Esophagus squamous epithelium (tissue), 5 donors: Measurements from ENCODE around the gene UNC13D. TPM values are rescaled to one million over a fixed set of nuclear protein-coding genes. Genes with fewer than 3 reads are reported as not detected.

Source experiments
- DNase-seq: peaks from one replicate; lab custom pipeline; 2025; lab: John Stamatoyannopoulos, UW
- H3K27ac ChIP-seq, 4 donors: fragments of 200-600 bp; sonication (generic); one replicate each; pipeline ENCODE4 v1.5.1; 2016 to 2019; ENCODE audit warnings: mild to moderate bottlenecking in 1 of 4
- H3K27me3 ChIP-seq, 4 donors: fragments of 200-600 bp; sonication (generic); 1 replicate in 3 of 4; 2 replicates in 1 of 4; pipeline versions ENCODE4 v1.5.1 to v1.6.0; 2017 to 2021; ENCODE audit warnings: antibody characterized with exemption in 1 of 4
- H3K36me3 ChIP-seq, 3 donors: fragments of 200-600 bp; sonication (generic); one replicate each; pipeline ENCODE4 v1.5.1; 2016 to 2019
- H3K4me1 ChIP-seq, 3 donors: fragments of 200-600 bp; sonication (generic); one replicate each; pipeline ENCODE4 v1.5.1; 2017 to 2019
- H3K4me3 ChIP-seq, 4 donors: fragments of 200-600 bp; sonication (generic); 1 replicate in 3 of 4; 2 replicates in 1 of 4; pipeline ENCODE4 v1.5.1; 2016 to 2019; ENCODE audit warnings: mild to moderate bottlenecking in 2 of 4, moderate library complexity in 1 of 4
- H3K9me3 ChIP-seq, 3 donors: fragments of 200-600 bp; sonication (generic); one replicate each; pipeline ENCODE4 v1.5.1; 2016 to 2019
- CTCF ChIP-seq, 6 experiments: fragments of 450-650 bp in 4 of 6; fragments of 200-600 bp in 2 of 6; sonication (generic) in 2 of 6; IDR thresholded peaks; one replicate each; pipeline ENCODE4 v1.5.1; 2016 to 2019; ENCODE audit warnings: antibody characterized with exemption in 6 of 6, mild to moderate bottlenecking in 4 of 6, moderate library complexity in 4 of 6
- POLR2A ChIP-seq, 4 donors: fragments of 450-650 bp; IDR thresholded peaks; one replicate each; pipeline ENCODE4 v1.6.1; 2017; ENCODE audit warnings: antibody characterized with exemption in 4 of 4, mild to moderate bottlenecking in 4 of 4, moderate library complexity in 3 of 4
- WGBS, 2 donors: methylation state at CpG; one replicate each; pipeline ENCODE4 v1.1.5; 2018; 5-methylcytosine and 5-hydroxymethylcytosine counted together
- intact Hi-C: fragments of 100-400 bp; cut with DNase I; formaldehyde crosslinking; loops from one replicate; pipeline ENCODE4 v1.15.0; 2022
- total RNA-seq, 4 donors: library from RNA; depleted of rRNA; stranded (reverse); fragments of >200 nt; gene quantifications; one replicate each; pipeline ENCODE4 v1.1.0, GENCODE V29; 2016
- donor health status: DM: yes; HTN: yes; CAD: no.

UNC13D gene
- total RNA-seq, 4 donors from 2014 or later = 16.5 to 21.5 (median 16.9) TPM

GRCh38 chr17:75795820-75796607 lies 48.2 kb downstream of the UNC13D start:
- Histone ChIP-seq H3K9me3 (no peaks in the 10 kb centered on the region), H3K4me1 (peaks cover 0 to 4% (median 0%) of the 10 kb centered on the region in 3 donors), H3K4me3 (no peak overlapping the region), H3K27me3 (no peaks in the 10 kb centered on the region), H3K27ac (no peak overlapping the region), H3K36me3 (peaks cover 12 to 83% (median 16%) of the 10 kb centered on the region in 3 donors)
- intact Hi-C loops = no loop called here
- TF ChIP-seq POLR2A (IDR thresholded peaks at IDR 0.05) = no peak
- TF ChIP-seq CTCF (IDR thresholded peaks at IDR 0.05) = no peak
- WGBS, 2 donors = 88 to 90% methylated on average over 8 of the region's 8 CpGs
- DNase-seq = no peak

- intact Hi-C loops = no loop called here
- no peaks in the 10 kb centered on the region for H3K27me3 ChIP-seq
- H3K36me3 ChIP-seq = peaks cover 7 to 58% (median 9%) of the 10 kb centered on the region in 3 donors
- H3K4me3 ChIP-seq = no peak overlapping the region
- WGBS, 2 donors = 34 to 40% methylated on average over 1 of the region's 1 CpG
- no peaks in the 10 kb centered on the region for H3K9me3 ChIP-seq
- peaks cover 0 to 26% (median 0%) of the 10 kb centered on the region in 3 donors for H3K4me1 ChIP-seq
- H3K27ac ChIP-seq = no peak overlapping the region
- DNase-seq = no peak
- no peak for TF ChIP-seq CTCF (IDR thresholded peaks at IDR 0.05)
- TF ChIP-seq POLR2A (IDR thresholded peaks at IDR 0.05) = no peak
Measured at GRCh38 chr17:75793460-75793859, 50.7 kb downstream of the UNC13D start.

GRCh38 chr17:75791254-75791653 lies 53.0 kb downstream of the UNC13D start:
- H3K4me3 ChIP-seq = no peak overlapping the region
- intact Hi-C loops = no loop called here
- no peak for DNase-seq
- 85 to 87% methylated on average over 6 of the region's 6 CpGs for WGBS, 2 donors
- no peaks in the 10 kb centered on the region for H3K27me3 ChIP-seq
- no peaks in the 10 kb centered on the region for H3K9me3 ChIP-seq
- TF ChIP-seq POLR2A (IDR thresholded peaks at IDR 0.05) (no peak), CTCF (IDR thresholded peaks at IDR 0.05) (no peak)
- peaks cover 0 to 48% (median 16%) of the 10 kb centered on the region in 3 donors for H3K4me1 ChIP-seq
- no peak overlapping the region for H3K27ac ChIP-seq
- H3K36me3 ChIP-seq = peaks cover 0 to 42% (median 4%) of the 10 kb centered on the region in 3 donors

GRCh38 chr17:75785016-75785890 lies 59.0 kb downstream of the UNC13D start:
- Histone ChIP-seq H3K36me3 (no peaks in the 10 kb centered on the region), H3K27ac (peak overlapping the region; percentile 97 to 100 (median 98)), H3K9me3 (no peaks in the 10 kb centered on the region), H3K4me1 (peaks cover 26 to 89% (median 44%) of the 10 kb centered on the region in 3 donors), H3K27me3 (no peaks in the 10 kb centered on the region), H3K4me3 (peak overlapping the region; percentile 58 to 94 (median 68))
- DNase-seq = peak; percentile 84
- TF ChIP-seq POLR2A (IDR thresholded peaks at IDR 0.05) (peak in 2 of 4 donors; percentile 56 to 81), CTCF (IDR thresholded peaks at IDR 0.05) (no peak)
- 10 to 12% methylated on average over 15 to 17 of the region's 43 CpGs for WGBS, 2 donors
- intact Hi-C loops = no loop called here
